ENCODE results near the gene PIM3. TPM values are rescaled to one million over a fixed set of nuclear protein-coding genes. Genes with fewer than 3 reads are reported as not detected.

Gene PIM3
- total RNA-seq, 4 donors from 2014 or later = 98.3 to 138 (median 119) TPM

DNA sequence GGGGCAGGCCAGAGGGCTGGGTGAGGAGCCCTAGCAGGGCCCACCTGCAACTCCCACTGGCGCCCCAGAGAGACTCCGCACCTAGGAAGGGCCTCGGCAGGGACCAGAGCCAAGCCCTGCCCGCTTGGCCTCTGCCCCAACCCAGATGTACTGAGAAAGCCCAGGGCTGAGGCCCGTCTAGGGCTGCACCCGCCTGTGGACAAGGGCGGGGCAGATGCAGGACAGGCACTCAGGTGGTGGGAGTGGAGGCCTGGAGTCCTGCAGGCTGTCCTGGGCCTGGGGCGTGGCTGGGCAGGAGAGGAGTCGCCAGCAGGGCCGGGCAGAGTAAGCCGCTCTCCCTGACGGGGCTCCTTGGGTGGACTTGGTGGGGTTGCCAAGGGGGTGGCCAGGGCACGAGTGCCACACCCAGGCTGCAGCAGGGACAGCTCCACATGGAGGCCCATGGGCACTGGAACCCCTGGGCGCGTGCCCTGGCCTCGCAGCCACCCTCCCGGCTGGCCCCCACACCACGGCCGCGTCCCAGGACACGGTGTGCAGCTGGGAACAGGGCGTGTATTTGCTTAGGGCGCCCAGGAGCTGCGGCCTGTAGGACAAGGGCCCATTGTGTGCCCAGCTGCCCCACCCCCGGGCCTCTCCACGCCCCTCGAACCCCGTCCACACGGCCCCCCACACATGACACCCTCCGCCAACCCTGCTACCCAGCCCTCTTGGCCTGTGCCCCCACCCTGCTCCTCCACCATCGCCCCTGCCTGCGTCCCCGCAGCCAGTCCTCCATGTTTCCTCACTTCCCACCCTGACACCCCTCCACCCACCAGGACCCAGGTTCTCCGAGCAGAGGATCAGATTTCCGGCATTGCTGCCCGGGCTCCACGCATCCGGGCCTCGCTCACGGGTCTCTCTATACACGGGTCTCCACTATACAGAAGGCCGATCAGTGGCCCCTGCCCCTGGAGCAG, 11.3 kb upstream of the PIM3 start:
- H3K9me3 ChIP-seq = no peaks in the 10 kb centered on the region
- H3K27ac ChIP-seq = peak overlapping the region; percentile 66 to 95 (median 86)

DNA sequence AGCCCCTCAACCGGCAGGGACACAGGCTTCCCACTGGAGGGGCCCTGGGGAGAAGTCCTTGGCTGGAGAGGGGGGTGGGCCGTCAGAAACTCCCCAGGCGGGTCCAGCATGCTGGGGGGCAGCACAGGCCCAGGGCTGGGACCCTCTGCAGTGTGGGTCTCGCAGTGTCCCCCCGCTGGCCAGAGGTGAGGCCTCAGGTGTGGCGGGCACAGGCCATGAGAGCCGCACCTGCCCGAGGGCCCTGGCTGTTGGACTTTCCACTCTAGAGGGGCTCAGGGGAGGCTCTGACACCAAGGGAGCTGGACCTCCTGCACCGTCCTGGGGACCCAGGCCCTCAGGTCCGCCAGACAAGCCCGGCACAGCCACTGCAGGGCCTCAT, 10.7 kb upstream of the PIM3 start:
- no peak overlapping the region for H3K4me3 ChIP-seq
- no peaks in the 10 kb centered on the region for H3K27me3 ChIP-seq
- no peaks in the 10 kb centered on the region for H3K9me3 ChIP-seq
- no peaks in the 10 kb centered on the region for H3K36me3 ChIP-seq
- no peak for DNase-seq (ENCODE audit: low spot score in 2 of 2)
- H3K4me1 ChIP-seq = peaks cover 0 to 72% (median 32%) of the 10 kb centered on the region in 4 donors
- peak overlapping the region; percentile 47 to 95 (median 86) for H3K27ac ChIP-seq
- TF ChIP-seq EP300 (IDR thresholded peaks at IDR 0.05) = no peak
- no peak for TF ChIP-seq CTCF (IDR thresholded peaks at IDR 0.05)
- 88% methylated on average over 7 of the region's 11 CpGs; no CpG with 5 or more reads in 1 of the 2 donors for WGBS, 2 donors

More for the DNA sequence above, 11.3 kb upstream of the PIM3 start:
- peak overlapping the region in 1 of 4 donors; percentile 18 for H3K4me3 ChIP-seq
- no peak for DNase-seq (ENCODE audit: low spot score in 2 of 2)
- no peaks in the 10 kb centered on the region for H3K36me3 ChIP-seq
- H3K4me1 ChIP-seq = peaks cover 0 to 65% (median 28%) of the 10 kb centered on the region in 4 donors
- TF ChIP-seq POLR2A (IDR thresholded peaks at IDR 0.05) = no peak
- TF ChIP-seq CTCF (IDR thresholded peaks at IDR 0.05) = peak in 1 of 5 experiments; percentile 16
- peak; percentile 32 to 86 for TF ChIP-seq EP300 (IDR thresholded peaks at IDR 0.05)
- H3K27me3 ChIP-seq = no peaks in the 10 kb centered on the region
- 68 to 71% methylated on average over 25 to 33 of the region's 42 CpGs for WGBS, 2 donors

DNA sequence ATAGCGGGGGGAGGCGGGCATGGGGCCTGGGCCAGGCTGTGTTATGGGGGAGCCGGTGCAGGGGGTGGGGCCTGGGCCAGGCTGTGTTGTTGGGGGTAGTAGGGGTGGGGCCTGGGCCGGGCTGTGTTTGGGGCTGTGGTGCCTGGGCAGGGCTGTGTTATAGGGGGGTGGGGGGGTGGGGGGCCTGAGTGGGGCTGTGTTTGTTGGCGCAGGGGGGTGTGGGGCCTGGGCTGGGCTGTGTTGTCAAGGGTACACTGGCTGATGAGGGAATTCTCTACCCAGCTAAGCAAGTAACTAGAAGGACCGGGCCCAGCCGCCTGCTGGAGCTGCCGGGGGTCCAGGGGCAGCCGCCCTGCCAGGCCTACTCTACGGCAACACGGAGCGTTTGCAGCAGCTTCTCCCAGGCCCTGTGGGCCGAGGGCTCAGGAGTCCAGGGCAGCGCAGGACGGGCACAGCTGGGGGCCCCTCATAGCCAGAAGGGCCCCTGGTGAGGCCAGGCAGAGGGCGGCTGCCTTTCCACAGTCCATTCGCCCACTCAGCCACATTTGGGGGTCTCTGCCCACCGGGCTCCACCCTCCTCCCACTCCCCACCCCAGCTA, 10.1 kb upstream of the PIM3 start:
- Histone ChIP-seq H3K27ac (peak overlapping the region; percentile 37 to 95 (median 84)), H3K4me1 (peaks cover 0 to 78% (median 32%) of the 10 kb centered on the region in 4 donors), H3K27me3 (no peaks in the 10 kb centered on the region), H3K36me3 (no peaks in the 10 kb centered on the region), H3K4me3 (no peak overlapping the region), H3K9me3 (no peaks in the 10 kb centered on the region)
- 75 to 81% methylated on average over 7 to 16 of the region's 18 CpGs for WGBS, 2 donors
- DNase-seq (ENCODE audit: low spot score in 2 of 2) = no peak
- TF ChIP-seq EP300 (IDR thresholded peaks at IDR 0.05) = no peak
- TF ChIP-seq CTCF (IDR thresholded peaks at IDR 0.05) = no peak
- TF ChIP-seq POLR2A (IDR thresholded peaks at IDR 0.05) = no peak

DNA sequence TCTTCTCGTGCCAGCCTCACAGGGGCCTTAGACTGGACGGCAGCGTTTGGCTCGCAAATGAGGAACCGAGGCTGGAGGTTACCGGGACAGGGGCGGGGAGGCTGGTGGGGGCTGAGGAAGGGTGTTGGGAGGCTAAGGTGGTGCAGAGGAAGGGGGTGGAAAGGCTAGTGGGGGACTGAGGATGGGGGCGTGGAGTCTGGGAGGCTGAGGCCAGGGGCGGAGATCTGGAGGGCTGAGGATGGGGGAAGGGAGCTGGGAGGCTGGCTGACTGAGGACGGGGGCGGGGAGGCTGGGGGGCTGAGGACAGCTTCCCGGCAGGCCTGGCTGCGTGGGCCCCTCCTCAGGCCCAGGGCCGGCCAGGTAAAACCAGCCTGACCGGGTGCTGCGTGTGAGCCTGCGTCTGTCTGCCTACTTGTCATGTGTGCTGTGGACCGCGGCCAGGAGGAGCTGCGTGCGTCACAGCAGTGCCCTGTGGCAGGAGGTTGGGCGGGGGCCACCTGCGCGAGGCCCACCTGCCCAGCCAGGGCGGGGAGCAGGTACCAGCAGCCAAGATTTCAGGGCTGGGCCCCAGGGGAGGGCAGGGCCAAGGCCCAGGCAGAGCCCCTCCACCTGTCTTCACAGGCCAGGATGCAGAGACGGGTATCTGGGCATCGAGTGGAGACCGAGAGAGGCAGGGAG, 9.4 kb upstream of the PIM3 start:
- no peak for DNase-seq (ENCODE audit: low spot score in 2 of 2)
- Histone ChIP-seq H3K27ac (peak overlapping the region; percentile 37 to 95 (median 84)), H3K4me3 (no peak overlapping the region), H3K9me3 (no peaks in the 10 kb centered on the region), H3K36me3 (no peaks in the 10 kb centered on the region), H3K27me3 (no peaks in the 10 kb centered on the region), H3K4me1 (peaks cover 0 to 84% (median 36%) of the 10 kb centered on the region in 4 donors)
- TF ChIP-seq EP300 (IDR thresholded peaks at IDR 0.05) (peak in 1 of 2 donors; percentile 49), POLR2A (IDR thresholded peaks at IDR 0.05) (no peak), CTCF (IDR thresholded peaks at IDR 0.05) (no peak)
- WGBS, 2 donors = 73 to 86% methylated on average over 22 to 24 of the region's 28 CpGs
